Measurements from ENCODE around the gene KDR. TPM values are rescaled to one million over a fixed set of nuclear protein-coding genes. Genes with fewer than 3 reads are reported as not detected.

Gene KDR
- 23.4 TPM for total RNA-seq
- long read RNA-seq, full-length matches to known transcripts, result 2 of 7 reads
- long read RNA-seq, partial matches to known transcripts, result 5 of 7 reads
- long read RNA-seq, other reads (novel, unspliced or antisense), result 0 of 7 reads

DNA sequence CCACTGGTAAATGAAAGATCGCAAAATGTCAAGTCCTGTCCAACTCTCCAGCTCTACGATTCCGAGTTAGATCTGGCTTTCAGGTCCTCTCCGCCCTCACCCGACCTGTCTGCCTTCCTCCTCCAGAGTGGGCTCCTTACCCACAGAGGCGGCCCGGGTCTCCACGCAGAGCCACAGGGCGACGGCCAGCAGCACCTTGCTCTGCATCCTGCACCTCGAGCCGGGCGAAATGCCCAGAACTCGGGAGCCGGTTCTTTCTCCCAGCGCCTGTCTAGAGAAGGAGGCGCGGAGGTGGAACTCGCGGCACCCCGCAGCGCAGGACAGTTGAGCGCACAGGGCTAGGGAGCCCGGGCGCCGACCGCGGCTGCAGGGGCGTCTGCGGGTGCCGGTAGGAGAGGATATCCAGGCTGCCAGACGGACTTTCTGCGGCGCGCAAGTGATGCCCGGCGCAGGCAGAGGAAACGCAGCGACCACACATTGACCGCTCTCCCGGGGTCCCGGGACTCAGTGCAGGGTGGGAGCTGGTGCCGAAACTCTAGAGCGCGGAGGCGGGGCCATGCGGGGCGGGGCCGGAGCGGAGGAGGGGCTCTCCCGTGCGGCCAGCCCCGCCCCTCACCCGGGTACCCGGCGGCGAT, at the start of gene KDR:
Gene KDR, minus strand, starts transcription at position 509 of the 635 bp plus-strand sequence. Its CDS starts 302 bp downstream, at position 207.
- no peaks in the 10 kb centered on the region for H3K36me3 ChIP-seq
- H3K9me3 ChIP-seq (replicated peaks), result no peaks in the 10 kb centered on the region
- intact Hi-C loops (cut with micrococcal nuclease), result no loop called here
- peaks cover 21% of the 10 kb centered on the region for H3K4me1 ChIP-seq
- H3K27me3 ChIP-seq (ENCODE audit: low read depth), result peaks cover 36% of the 10 kb centered on the region
- peak within 1 kb of the TSS; percentile 89 for H3K27ac ChIP-seq (replicated peaks)
- peak within 1 kb of the TSS; percentile 81 for H3K4me3 ChIP-seq
- TF ChIP-seq CTCF (IDR thresholded peaks at IDR 0.05; ENCODE audit: borderline replicate concordance), result no peak
- DNase-seq, result peak; percentile 56

DNA sequence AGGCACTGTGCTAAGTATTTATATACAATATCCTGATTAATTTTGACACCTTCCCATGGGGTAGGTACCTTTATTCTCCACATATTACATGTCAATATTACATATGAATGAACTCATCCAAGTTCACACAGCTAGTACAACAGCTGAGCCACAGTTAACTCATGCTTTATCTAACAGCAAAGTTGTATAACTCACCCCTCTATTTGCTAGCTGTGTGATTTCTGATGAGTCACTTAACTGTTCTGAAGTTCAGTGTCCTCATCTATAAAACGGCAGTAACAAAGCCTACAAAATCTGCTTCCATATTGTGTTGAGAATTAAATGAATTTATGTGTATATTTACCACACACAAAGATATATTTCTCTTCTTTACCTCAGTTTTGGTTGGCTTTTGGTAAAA, 48.2 kb upstream of the KDR start:
- Histone ChIP-seq H3K27ac (replicated peaks) (peak overlapping the region; percentile 66), H3K9me3 (replicated peaks) (no peaks in the 10 kb centered on the region), H3K4me1 (peaks cover 27% of the 10 kb centered on the region), H3K27me3 (ENCODE audit: low read depth) (no peaks in the 10 kb centered on the region), H3K4me3 (no peak overlapping the region), H3K36me3 (no peaks in the 10 kb centered on the region)
- intact Hi-C loops (cut with micrococcal nuclease), result no loop called here
- no peak for TF ChIP-seq CTCF (IDR thresholded peaks at IDR 0.05; ENCODE audit: borderline replicate concordance)
- no peak for DNase-seq

- intact Hi-C loops (cut with micrococcal nuclease), result no loop called here
- Histone ChIP-seq H3K4me1 (peaks cover 23% of the 10 kb centered on the region), H3K27me3 (ENCODE audit: low read depth) (no peaks in the 10 kb centered on the region), H3K4me3 (no peak overlapping the region), H3K36me3 (no peaks in the 10 kb centered on the region), H3K9me3 (replicated peaks) (no peaks in the 10 kb centered on the region), H3K27ac (replicated peaks) (peak overlapping the region; percentile 66)
- DNase-seq, result peak; percentile 23
- TF ChIP-seq CTCF (IDR thresholded peaks at IDR 0.05; ENCODE audit: borderline replicate concordance), result no peak
These were observed 47.4 kb upstream of the KDR start for GRCh38 chr4:55172694-55173287.

- intact Hi-C loops (cut with micrococcal nuclease), result no loop called here
- TF ChIP-seq CTCF (IDR thresholded peaks at IDR 0.05; ENCODE audit: borderline replicate concordance), result no peak
- H3K4me1 ChIP-seq, result peaks cover 12% of the 10 kb centered on the region
- H3K27ac ChIP-seq (replicated peaks), result no peak overlapping the region
- no peak overlapping the region for H3K4me3 ChIP-seq
- no peaks in the 10 kb centered on the region for H3K27me3 ChIP-seq (ENCODE audit: low read depth)
- no peaks in the 10 kb centered on the region for H3K36me3 ChIP-seq
- DNase-seq, result no peak
- H3K9me3 ChIP-seq (replicated peaks), result no peaks in the 10 kb centered on the region
These were observed 45.1 kb upstream of the KDR start for GRCh38 chr4:55170462-55170861.

DNA sequence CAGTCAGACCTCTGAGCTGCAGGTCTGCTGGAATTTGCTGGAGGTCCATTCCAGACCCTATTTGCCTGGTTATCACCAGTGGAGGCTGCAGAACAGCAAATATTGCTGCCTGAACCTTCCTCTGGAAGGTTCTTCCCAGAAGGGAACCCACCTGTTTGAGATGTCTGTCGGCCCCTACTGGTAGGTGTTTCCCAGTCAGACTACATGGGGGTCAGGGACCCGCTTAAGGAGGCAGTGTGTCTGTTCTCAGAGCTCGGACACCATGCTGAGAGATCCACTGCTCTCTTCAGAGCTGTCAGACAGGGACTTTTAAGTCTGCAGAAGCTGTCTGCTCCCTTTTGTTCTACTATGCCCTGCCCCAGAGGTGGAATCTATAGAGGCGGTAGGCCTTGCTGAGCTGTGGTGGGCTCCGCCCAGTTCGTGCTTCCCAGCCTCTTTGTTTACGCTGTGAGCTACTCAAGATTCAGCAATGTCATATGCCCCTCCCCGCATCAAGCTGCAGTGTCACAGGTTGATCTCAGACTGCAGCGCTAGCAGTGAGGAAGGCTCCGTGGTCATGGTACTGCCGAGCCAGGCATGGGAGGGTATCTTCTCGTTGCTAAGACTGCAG, 44.1 kb upstream of the KDR start:
- peak; percentile 26 for DNase-seq
- intact Hi-C loops (cut with micrococcal nuclease), result no loop called here
- Histone ChIP-seq H3K9me3 (replicated peaks) (peaks cover 3% of the 10 kb centered on the region), H3K4me3 (no peak overlapping the region), H3K27ac (replicated peaks) (peak overlapping the region; percentile 52), H3K36me3 (no peaks in the 10 kb centered on the region), H3K27me3 (ENCODE audit: low read depth) (no peaks in the 10 kb centered on the region), H3K4me1 (peaks cover 10% of the 10 kb centered on the region)
- no peak for TF ChIP-seq CTCF (IDR thresholded peaks at IDR 0.05; ENCODE audit: borderline replicate concordance)

Measured in left ventricle myocardium inferior (tissue), 1 donor.